Measurements from ENCODE around the gene JPH3.
"Not testable (repeated sequence)": the region's sequence is repeated elsewhere in the genome, so short reads cannot be mapped to it uniquely, and the experiment has no call there.

The JPH3 gene

DNA sequence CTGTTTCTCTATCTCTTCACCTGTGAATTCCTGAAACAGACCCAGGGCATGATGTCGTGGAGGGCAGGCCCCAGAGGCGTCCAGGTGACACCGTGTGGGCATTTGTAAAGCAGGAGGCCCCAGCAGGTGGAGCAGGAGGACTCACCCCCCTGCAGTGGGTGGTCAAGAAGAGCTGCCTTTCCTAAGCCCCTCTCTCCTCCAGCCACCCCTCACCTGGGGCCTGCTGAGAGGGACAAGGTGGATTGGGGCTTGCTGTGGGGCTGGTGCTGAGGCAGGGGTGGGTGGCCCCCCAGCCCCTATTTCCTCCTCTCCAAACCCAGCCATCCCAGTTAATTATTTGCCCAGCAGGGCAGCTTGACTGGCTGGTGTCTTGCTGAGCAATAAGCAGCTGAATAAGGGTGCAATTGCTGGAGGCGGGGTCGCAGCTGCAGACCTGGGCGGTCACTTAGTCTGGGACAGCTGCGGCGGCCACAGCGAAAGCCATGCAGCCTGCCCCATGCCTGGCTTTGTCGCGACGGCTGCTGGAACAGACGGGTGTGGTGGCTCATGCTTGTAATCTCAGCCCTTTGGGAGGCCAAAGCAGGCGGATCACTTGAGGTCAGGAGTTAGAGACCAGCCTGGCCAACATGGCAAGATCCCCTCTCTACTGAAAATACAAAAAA is 56.4 kb downstream of the JPH3 start:
- no peak for DNase-seq

DNA sequence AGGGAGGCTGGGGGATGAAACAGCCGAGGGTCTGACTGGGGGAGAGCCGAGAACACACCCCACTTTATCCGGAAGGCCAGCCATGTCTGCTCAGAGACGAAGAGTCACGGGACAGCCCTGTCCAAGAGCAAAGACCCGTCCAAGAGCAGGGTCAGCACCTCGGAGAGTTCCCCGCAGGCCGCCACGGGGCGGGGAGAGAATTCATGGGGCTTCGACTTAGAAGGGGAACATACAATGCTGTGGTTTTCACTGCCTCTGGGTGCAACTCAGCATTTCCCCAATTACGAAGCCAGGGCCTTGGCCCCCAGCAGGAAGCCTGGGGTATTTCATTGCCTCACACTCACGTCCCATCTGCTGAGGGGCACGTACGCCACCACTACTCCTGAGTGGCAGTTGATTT is 59.3 kb downstream of the JPH3 start:
- DNase-seq, result no peak

DNA sequence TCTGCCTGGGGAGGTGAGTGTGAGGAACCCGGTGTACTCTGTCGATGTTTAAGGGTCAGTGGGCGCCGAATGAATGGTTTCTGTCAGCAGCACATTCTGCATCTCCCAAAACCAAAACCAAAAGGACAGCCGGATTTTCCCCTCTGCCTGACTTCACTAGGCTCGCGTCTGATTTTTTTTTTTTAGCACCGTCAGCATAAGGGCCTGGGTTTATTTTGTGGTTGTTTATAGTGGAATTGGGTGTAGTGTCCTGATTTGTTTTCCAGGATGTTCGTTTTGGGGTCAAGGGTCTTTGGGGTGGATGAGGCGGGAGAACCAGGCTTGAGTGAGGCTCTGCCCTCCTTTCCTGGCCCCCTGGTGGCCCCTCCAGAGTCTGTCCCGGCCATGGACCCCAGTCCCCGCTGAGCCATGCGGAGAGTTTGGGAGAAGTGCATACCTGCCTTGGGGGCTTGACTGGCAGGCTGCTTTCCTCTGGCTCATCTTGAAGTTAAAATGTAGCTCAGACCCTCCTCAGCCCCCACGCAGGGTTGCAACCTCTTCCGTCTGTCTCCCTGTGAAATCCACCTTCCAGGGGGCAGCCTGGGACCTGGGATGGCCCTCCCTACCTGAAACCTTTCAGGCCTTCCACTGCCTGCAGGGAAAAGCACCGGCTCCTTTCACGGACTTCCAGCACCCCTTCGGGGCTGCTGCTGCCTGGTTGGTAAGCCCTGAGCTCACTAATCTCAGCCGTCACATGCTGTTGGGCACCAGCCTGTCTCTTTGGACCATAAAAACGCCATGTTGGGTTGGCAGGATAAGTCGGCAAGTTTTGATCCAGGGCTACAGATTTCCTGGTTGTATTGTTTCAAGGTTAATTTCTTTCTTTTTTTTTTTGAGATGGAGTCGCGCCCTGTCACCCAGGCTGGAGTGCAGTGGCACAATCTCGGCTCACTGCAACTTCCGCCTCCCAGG is 60.2 kb downstream of the JPH3 start:
- no peak for DNase-seq

DNA sequence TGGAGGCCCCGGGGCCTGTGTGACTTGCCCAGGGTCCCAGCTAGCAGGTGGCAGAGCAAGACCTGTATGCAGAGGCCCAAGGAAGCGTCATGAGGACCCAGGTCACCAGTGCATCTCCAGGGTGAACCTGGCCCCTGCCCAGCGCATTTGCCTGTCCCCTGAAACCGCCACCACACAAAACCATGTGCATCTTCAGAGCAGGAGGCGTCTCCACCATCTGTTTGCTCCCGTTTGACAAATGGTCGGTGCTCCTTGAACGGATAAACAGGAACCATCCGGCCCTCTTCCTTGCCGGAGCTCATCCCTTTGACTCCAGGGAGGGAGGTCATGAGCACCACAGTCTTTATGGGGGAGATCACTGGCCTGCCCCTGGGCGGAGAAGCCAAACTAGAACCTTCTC is 62.5 kb downstream of the JPH3 start:
- no peak for DNase-seq

DNA sequence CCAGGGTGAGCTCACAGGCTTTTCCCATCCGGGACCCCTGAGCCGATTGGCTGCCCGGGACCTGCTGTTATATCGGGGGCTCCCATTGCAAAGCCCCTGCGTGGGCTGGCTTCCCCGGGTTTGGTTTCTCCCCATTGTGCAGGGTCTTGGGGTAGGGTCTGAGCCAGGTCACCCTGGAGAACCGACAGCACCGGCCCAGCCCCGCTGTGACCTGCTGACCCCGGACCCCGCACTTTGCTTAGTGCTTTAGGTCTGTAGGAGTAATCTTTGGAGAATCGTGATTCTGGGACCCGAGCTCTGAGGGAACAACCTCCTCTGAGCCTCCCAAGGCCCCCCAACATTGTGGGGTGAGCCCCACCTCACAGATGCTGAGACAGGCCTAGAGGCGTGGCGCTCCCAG is 62.9 kb downstream of the JPH3 start:
- DNase-seq, result no peak

DNA sequence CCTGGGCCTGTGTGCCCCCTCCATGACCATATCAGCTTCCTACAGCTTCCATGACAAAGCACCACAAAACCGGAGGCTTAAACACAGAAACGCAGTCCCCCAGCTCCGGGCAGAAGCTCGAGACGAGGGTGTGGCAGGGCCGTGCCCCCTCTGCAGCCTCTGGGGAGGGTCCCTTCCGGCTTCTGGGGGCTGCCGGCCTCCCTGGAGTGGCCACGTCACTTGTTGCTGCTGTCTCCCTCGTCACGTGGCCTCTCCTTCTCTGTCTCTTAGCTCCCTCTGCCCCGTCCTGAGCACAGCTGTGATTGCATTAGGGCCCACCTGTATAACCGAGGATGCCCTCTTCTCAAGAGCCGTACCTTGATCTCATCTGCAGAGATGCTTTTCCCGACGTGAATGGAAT is 64.6 kb downstream of the JPH3 start:
- no peak for DNase-seq

DNA sequence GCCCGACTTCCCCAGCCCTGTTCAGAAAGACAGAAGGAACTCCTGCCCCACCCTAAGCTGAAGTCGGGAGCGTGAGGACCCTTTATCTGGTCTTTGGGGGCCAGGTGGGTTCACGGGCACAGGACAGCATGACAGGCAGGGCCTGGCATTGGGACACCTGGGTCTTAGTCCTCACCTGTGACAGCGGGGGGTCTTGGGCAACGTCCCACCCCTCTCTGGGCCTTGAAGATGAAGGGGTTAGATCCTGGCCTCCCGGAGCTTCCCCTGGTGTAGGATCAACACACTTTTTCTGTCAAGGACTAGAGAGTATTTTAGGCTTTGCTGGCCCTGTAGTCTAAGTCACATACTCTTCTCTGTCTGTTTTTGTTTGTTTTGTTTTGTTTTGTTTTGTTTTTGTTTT is 65.1 kb downstream of the JPH3 start:
- no peak for DNase-seq

DNA sequence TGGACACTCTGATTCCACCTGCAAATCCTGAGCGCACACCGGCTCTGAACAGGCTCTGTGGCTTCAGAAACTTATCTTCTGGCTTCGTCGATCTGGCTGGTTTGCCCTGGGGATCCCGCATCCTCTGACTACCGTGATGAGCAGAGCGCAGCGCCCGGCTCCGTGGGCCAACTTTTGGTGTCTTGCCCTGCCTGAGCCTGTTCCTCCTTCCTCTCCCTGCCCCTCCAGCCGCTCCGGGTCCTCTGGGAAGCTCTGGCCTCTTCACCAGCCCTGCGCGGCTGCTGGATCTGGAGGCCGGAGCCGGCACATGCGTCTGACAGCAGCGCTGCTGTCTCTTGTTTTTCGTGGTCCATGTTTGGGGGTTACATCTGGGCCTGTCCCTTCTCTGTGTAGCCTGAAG is 65.6 kb downstream of the JPH3 start:
- no peak for DNase-seq

DNA sequence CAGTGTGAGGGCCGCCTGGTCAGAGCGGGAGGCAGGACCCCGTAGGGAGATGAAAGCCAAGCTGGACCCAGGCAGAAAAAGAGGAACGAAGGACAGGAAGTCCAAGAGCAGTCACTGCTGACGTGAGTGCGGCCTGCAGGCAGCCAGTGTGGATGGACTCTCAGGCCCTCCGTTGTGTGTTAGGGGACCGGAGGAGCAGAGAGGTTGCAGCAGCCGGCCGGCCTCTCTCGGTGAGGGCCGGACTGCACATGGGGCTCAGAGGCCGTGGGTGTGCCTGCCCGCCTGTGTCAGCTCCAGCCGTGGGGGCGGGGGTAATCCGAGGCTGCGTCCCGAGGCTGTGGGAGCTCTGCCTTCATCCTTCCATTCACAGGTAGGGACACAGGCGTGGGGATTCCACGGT is 67.4 kb downstream of the JPH3 start:
- no peak for DNase-seq

DNA sequence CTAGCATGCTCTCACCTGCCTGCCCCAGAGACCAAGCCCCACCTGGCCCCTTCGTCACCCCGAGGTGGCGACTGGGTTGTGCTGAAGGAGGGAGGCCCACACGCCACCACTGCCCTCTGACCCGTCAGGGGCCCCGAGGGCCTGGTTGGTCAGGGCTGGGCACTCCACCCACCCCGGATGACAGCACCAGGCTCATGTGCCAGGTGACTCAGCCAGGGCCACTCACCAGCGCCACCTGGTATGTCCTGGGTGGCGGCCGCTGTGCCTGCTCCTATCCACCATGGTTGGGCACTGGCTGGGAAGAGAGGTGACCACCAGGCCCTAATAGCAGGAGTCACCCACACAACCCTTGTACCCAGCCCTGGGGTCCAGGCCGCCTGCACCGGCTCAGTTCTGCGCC is 68.9 kb downstream of the JPH3 start:
- DNase-seq, result no peak

DNA sequence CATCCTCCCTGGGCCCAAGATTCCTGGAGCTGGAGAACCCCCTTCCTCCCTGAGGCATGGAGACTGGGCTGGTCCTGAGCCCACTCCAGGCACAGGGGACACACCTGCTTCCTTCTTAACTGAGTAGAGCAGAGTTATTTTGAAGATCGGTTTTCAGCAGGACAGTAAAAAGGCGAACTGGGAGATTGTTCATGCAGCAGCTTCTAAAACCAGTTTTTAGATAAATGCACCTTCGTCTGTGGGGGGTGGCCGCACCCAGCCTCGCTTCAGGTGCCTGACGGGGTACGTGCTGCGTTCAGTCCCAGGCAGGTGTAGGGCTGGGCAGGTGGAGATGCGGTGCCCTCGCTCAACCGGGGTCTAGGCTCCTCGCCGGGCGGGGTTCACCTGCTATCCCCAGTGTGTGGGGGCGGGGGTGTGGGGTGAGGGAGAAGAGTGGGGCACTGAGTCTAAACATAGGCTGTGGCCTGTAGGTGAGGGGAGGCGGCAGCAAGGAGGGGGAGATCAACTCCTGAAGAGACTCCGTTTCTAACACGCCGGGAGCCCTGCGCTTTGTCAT is 69.5 kb downstream of the JPH3 start:
- no peak for DNase-seq

DNA sequence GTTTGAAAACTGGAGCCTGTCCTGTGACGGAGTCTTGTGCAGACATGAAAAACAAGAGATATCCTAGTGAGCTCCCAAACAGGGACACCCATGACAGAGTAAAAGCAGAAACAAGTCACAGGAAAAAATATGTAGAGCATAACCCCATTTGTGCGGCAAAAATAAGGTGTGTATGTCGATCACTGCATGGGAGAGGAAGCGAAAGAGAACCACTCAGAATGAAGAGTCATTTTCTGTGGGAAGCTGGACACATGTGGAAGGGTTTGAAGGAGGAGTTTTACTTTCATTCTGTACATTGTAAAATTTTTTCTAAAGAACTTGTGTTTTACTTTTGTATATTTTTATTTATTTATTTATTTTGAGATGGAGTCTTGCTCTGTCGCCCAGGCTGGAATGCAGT is 72.1 kb downstream of the JPH3 start:
- DNase-seq, result no peak

DNA sequence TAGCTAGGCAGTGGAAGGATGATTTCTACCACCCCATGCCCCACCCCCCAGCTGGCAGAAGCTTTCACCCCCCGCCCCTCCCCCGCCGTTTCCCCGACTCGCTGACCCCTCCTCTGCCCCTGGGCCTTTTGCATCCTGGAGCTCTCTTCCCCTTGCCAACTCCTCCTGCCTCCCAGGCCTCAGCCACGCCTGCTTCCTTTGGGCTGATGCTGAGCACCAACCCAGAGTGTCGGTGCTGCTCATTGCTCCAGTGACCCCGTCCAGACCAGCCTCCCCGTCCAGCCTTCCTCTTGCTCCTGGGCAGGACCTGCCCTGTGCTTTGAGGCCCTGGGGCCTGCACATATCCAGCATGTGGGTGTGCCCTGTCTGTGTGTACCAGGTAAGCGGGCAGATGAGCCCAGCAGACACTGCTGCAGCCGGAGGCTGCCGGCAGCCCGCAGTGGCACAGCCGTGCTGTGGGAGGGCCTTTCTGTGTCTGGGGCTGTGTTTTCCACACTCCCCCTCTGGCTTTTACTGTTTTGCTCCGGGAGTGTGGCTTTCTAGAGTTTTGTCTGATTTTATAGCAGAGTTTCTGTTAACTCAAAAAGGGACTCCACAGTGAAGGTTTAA is 72.9 kb downstream of the JPH3 start:
- no peak for DNase-seq

DNA sequence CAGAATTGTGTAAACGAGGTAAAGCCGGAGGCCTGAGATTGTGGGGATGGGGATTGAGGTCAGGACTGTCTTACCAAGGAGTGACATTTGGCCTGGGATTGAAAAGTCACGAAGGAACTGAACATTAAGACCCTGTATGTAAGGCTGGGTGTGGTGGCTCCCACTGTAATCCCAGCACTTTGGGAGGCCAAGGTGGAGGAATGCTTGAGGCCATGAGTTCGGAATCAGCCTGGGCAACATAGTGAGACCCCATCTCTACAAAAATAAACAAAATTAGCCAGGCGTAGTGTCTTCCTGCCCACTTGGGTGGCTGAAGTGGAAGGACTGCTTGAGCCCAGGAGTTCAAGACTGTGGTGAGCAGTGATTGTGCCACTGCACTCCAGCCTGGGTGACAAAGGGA is 75.5 kb downstream of the JPH3 start:
- no peak for DNase-seq

DNA sequence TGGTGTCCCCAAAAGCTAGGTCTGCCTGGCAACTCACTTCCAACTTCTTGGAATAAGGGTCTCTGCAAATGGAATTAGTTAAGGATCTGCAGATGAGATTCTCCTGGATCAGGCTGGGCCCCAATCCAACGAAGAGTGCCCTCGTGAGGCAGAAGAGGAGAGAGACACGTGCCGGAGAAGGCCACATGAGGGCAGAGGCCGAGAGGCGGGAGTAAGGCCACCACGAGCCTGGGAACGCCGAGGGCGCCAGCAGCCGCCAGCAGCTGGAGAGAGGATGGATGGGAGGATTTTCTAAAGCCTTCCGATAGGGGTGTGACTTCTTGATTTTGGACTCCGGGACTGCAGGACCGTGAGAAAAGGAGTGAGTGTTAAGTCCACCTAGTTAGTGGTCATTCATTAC is 76.3 kb downstream of the JPH3 start:
- no peak for DNase-seq

DNA sequence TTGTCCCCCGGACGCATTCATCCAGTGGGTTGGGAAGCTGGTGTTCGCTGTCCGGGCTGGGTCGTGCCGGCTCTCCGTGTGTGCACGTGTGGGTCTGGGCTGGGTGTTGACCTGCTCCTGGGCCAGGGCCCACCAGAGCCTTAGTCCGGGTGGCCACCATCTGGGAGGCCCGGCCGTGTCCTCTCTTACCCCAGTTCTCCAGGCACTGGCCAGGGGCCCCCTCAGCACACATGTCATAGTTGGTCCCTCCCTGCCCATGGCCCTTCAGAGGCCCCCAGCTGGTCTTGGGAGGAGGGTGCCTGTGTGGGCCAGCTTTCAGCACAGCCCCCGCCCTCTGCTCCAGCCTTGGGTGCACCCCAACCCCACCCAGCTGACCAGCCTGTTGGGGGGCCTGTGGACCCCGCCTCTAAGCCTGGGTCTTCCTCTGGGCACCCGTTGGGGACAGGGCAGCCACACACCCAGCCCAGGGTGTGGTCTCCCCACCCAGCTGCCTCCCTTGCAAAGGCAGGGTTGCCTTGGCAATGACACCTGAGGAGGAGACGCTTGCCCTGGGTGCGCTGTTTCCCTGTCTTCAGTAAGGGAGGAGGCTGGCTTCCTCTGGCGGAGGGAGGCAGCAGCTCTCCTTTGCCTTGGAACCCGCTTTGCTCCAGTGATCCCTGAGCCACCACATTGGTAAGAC is 77.4 kb downstream of the JPH3 start:
- no peak for DNase-seq

DNA sequence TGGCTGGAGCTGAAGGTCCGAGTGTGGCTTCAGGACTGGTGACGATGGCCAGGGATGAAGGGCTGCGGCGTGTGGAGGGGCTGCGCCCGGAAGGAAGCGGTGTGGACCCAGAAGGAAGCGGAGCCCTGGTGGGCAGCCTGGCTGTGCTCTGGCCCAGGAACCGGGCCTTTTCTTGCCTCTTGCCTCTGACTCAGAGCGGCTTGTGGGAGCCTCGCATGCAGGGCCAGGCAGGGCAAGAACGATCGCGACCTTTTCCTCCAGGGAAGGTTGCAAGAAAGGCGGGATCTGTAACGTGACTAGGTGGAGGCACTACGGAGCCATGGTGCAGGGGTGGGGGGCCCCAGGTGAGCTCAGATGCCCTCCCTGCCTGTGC is 78.0 kb downstream of the JPH3 start:
- no peak for DNase-seq

DNA sequence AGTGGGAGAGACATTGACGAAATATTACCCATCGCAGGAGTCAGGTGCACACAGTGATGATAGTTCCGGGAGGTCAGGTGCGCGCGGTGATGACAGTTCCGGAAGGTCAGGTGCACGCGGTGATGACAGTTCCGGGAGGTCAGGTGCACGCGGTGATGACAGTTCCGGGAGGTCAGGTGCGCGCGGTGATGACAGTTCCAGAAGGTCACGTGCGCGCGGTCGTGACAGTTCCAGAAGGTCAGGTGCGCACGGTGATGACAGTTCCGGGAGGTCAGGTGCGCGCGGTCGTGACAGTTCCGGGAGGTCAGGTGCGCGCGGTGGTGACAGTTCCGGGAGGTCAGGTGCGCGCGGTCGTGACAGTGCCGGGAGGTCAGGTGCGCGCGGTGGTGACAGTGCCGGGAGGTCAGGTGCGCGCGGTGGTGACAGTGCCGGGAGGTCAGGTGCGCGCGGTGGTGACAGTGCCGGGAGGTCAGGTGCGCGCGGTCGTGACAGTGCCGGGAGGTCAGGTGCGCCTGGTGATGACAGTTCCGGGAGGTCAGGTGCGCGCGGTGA is 78.8 kb downstream of the JPH3 start:
- not testable (repeated sequence) for DNase-seq

DNA sequence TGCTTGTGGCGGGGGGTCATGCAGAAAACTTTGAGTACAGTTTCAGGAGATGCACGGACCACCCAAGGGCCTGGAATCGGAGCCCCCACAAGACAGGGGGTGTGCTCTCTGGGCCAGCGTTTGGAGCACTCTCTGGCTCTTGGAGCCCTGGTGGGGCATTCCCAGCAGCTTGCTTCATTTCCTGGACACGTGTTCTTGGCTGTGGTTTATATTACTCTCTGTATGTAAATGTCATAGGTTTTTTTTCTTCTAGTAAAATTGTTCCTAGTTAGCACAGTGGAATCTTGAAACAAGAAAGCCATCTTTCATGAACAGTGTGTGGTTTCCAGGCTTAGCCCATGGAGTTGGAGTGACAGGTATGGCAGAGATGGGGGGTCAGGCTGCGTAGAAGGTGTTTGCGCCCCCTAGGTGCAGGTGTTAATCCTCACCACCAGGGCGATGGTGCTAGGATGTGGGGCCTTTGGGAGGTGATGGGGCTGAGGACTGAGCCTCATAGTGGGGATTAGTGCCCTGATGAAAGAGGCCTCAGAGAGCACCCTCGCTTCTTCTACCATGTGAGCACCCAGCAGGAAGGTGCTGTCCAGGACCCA is 79.8 kb downstream of the JPH3 start:
- DNase-seq, result no peak

DNA sequence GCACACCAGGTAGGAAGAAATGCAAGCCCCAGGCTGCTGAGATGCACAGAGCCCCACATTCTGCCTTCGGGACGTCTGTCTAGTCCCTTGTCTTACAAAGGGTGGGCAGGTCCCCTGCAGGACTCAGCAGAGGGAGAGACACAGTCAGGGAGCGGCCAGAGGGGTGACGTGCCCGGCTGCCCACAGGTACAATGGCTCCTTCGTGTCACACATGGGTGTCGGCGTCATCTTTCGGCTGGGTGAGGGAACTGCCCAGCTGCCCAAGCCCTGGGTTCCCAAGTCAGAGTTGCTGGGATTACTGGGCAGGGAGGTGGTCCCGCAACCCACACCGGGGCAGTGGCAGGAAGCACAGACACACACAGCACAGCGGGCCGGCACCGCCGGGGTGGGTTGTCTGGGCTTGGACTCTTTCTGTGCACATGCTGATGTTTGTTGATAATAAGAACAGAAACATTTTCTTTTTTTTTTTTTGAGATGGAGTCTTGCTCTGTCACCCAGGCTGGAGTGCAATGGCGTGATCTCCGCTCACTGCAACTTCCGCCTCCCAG is 80.6 kb downstream of the JPH3 start:
- no peak for DNase-seq

DNA sequence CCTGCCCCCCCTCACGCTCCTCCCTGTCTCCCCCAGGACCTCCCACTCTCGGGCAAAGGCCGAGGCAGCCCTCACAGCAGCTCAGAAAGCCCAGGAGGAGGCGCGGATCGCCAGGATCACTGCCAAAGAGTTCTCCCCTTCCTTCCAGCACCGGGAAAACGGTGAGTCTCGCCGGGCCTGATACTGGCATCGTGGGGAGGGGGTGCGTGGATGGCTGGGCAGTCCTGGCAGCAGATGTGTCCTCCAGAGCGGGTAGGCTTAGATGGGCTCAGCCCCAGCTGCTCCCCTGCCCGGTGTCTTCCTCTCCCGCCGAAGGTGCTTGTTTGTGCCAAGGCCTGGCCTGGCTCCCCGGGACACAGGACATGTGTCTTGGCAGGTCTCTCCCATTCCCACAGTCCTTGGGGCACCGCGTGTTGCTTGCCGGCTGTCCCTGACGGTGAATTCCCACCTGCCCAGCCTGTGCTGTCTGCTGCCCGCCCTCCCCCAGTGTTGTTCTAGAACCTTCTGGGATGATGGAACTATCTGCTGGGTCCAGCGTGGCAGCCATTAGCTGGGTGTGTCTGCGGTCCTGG is 81.9 kb downstream of the JPH3 start:
- no peak for DNase-seq
